ACC112 (cell line): ENCODE measurements around the gene U2AF2.

Experiments used
- H2AFZ ChIP-seq: fragments of 200-600 bp; sonication (generic); one replicate; pipeline ENCODE4 v1.6.0; 2017; ENCODE audit warnings: antibody characterized with exemption, low read length; ENCODE audit not compliant: unreplicated experiment
- H3K27ac ChIP-seq: fragments of 200-600 bp; sonication (generic); 2 replicates; pipeline ENCODE4 v1.5.1; 2014; ENCODE audit warnings: low read depth, mild to moderate bottlenecking, antibody characterized with exemption, low read length, moderate library complexity
- H3K27me3 ChIP-seq: fragments of 200-600 bp; sonication (generic); 2 replicates; pipeline ENCODE4 v1.6.1; 2014; ENCODE audit warnings: mild to moderate bottlenecking, antibody characterized with exemption, low read length, moderate library complexity, mixed read lengths; ENCODE audit not compliant: insufficient read depth
- H3K36me3 ChIP-seq: fragments of 200-600 bp; sonication (generic); 2 replicates; pipeline ENCODE4 v1.6.1; 2016; ENCODE audit warnings: mild to moderate bottlenecking, antibody characterized with exemption, low read length, moderate library complexity, mixed read lengths; ENCODE audit not compliant: insufficient read depth
- H3K4me1 ChIP-seq: fragments of 200-600 bp; sonication (generic); one replicate; pipeline ENCODE4 v1.6.1; 2016; ENCODE audit warnings: low read length, mixed read lengths; ENCODE audit not compliant: insufficient read depth, unreplicated experiment, control insufficient read depth
- H3K4me3 ChIP-seq: fragments of 200-600 bp; sonication (generic); 2 replicates; pipeline ENCODE4 v1.5.1; 2014; ENCODE audit warnings: mild to moderate bottlenecking, low read depth, low read length
- H3K79me2 ChIP-seq: fragments of 200-600 bp; sonication (generic); one replicate; pipeline ENCODE4 v1.6.0; 2016; ENCODE audit warnings: low read length; ENCODE audit not compliant: control insufficient read depth, unreplicated experiment, insufficient read depth

Gene U2AF2

GRCh38 chr19:55635856-55636440 lies 18.9 kb upstream of the U2AF2 start:
- H3K4me1 ChIP-seq, result no peaks in the 10 kb centered on the region
- H3K27ac ChIP-seq, result no peak overlapping the region
- H3K27me3 ChIP-seq, result no peaks in the 10 kb centered on the region
- no peak overlapping the region for H2AFZ ChIP-seq
- peak overlapping the region; percentile 89 for H3K4me3 ChIP-seq
- no peaks in the 10 kb centered on the region for H3K36me3 ChIP-seq
- peaks cover 29% of the 10 kb centered on the region for H3K79me2 ChIP-seq

DNA sequence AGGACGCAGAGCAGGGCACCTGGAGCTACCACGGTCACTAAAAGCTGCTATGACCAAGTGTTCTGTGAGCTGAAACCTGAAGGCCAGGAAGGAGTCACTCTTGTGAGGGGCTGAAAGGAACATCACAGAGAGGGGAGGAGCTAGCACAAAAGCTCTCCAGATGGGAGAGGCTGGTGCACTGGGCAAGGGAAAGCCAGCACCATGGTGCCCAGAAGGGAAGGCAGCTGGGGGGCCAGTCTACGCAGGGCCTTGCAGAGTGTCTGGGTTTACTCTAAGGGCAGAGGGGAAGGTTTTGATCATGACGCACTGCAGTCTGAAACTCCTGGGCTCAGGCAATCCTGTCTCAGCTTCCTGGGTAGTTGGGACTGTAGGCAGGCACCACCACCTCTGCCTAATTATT lies 18.1 kb upstream of the U2AF2 start:
- H3K27ac ChIP-seq, result no peak overlapping the region

GRCh38 chr19:55637534-55637933 lies 17.3 kb upstream of the U2AF2 start:
- Histone ChIP-seq H2AFZ (no peak overlapping the region), H3K4me1 (no peaks in the 10 kb centered on the region), H3K27me3 (no peaks in the 10 kb centered on the region), H3K4me3 (no peak overlapping the region), H3K79me2 (peaks cover 29% of the 10 kb centered on the region), H3K27ac (no peak overlapping the region), H3K36me3 (no peaks in the 10 kb centered on the region)

More for the DNA sequence above, 18.1 kb upstream of the U2AF2 start:
- Histone ChIP-seq H3K4me3 (no peak overlapping the region; the same call in 1 of the 2 replicates), H3K36me3 (no peaks in the 10 kb centered on the region), H3K79me2 (peaks cover 29% of the 10 kb centered on the region), H2AFZ (no peak overlapping the region), H3K4me1 (no peaks in the 10 kb centered on the region), H3K27me3 (no peaks in the 10 kb centered on the region)

- H3K27me3 ChIP-seq, result no peaks in the 10 kb centered on the region
- H2AFZ ChIP-seq, result no peak overlapping the region
- H3K4me1 ChIP-seq, result peaks cover 5% of the 10 kb centered on the region
- H3K36me3 ChIP-seq, result no peaks in the 10 kb centered on the region
- peaks cover 39% of the 10 kb centered on the region for H3K79me2 ChIP-seq
- H3K27ac ChIP-seq, result no peak overlapping the region
- H3K4me3 ChIP-seq, result no peak overlapping the region
Measured at GRCh38 chr19:55638864-55639359, 15.9 kb upstream of the U2AF2 start.

DNA sequence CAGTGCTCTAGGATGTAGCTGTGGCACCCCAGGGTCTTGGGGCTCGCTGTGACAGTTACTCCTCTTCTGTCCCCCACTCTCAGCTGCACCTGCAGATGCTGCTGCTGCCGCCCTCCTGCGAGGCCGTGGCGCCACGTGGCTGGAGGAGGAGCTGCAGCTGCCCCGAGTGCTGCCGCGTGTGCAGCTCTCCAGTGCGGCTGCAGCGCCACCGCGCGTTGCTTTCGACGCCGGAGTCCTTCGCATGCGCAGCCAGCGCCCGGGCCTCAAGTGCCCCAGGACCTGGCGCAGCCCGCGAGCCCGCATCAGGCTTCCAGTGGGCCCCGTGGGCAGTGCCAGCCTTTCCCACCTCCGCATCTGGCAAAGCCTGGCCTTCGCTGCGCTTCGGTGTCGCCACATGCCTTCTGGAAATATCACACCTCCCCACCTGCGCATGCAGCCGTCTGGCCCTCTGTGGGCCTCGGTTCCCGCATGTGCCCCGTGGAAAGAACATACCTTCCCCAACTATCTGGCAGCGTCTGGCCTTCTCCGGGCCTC lies 14.7 kb upstream of the U2AF2 start:
- Histone ChIP-seq H3K36me3 (no peaks in the 10 kb centered on the region; the same call in 1 of the 2 replicates), H3K79me2 (peaks cover 48% of the 10 kb centered on the region), H3K4me1 (peaks cover 5% of the 10 kb centered on the region), H3K4me3 (peak overlapping the region; percentile 96), H2AFZ (no peak overlapping the region), H3K27ac (peak overlapping the region; percentile 86), H3K27me3 (no peaks in the 10 kb centered on the region)

- no peak within 1 kb of the TSS for H2AFZ ChIP-seq
- H3K4me3 ChIP-seq, result peak within 1 kb of the TSS; percentile 96
- peaks cover 47% of the 10 kb centered on the region for H3K79me2 ChIP-seq
- peaks cover 7% of the 10 kb centered on the region for H3K4me1 ChIP-seq
- H3K27ac ChIP-seq, result peak within 1 kb of the TSS; percentile 86
- H3K36me3 ChIP-seq, result no peaks in the 10 kb centered on the region; the same call in 1 of the 2 replicates
- H3K27me3 ChIP-seq, result no peaks in the 10 kb centered on the region
Measured at GRCh38 chr19:55640577-55641425, 14.0 kb upstream of the U2AF2 start, which contains the start of gene ZNF580. TSS of gene ZNF580 (plus strand) at chr19:55641002. CDS start at chr19:55642509, 1,507 bp downstream.

DNA sequence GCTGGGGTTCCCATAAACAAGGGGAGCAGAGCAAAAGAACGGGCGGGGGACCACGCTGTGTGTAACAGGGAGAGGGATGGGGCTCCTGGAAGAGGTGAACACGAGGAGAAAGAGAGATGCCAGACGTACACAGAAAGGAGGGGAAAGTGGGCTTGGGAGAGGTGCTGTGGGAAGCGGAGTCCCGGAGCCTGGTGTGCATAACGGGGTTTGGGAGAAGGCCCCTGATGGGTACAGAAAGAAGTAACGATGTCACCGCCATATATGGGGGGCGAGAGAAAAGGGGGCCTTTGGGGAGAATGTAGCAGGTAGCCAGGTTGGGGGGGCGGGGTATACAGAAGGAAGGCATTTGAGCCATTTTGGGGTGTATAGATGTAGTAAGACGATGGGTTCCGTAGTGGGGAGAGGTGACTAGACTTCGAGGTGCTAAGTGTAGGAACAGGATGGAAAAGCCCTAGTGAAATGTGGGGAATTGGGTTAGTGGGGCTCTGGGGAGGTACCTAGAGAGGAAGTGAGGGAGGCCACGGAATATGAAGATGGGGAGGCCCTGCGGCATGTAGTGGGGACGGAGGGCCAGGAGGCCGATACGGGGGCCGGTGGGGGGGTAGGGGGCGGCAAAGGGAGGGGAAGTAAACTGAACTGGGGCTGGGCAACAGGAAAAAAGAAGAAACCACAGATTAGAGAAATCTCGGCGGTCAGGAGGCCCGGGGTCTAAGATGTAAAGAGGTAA lies 13.2 kb upstream of the U2AF2 start:
- no peaks in the 10 kb centered on the region for H3K27me3 ChIP-seq
- peaks cover 7% of the 10 kb centered on the region for H3K4me1 ChIP-seq
- peak overlapping the region; percentile 96 for H3K4me3 ChIP-seq
- no peak overlapping the region for H2AFZ ChIP-seq
- peak overlapping the region; percentile 86 for H3K27ac ChIP-seq
- H3K79me2 ChIP-seq, result peaks cover 40% of the 10 kb centered on the region
- H3K36me3 ChIP-seq, result no peaks in the 10 kb centered on the region; the same call in 1 of the 2 replicates

GRCh38 chr19:55642153-55643002 lies 12.5 kb upstream of the U2AF2 start:
- Histone ChIP-seq H2AFZ (no peak overlapping the region), H3K79me2 (peaks cover 36% of the 10 kb centered on the region), H3K27me3 (no peaks in the 10 kb centered on the region), H3K4me1 (peaks cover 9% of the 10 kb centered on the region), H3K27ac (peak overlapping the region; percentile 52), H3K4me3 (peak overlapping the region; percentile 96), H3K36me3 (no peaks in the 10 kb centered on the region; the same call in 1 of the 2 replicates)

DNA sequence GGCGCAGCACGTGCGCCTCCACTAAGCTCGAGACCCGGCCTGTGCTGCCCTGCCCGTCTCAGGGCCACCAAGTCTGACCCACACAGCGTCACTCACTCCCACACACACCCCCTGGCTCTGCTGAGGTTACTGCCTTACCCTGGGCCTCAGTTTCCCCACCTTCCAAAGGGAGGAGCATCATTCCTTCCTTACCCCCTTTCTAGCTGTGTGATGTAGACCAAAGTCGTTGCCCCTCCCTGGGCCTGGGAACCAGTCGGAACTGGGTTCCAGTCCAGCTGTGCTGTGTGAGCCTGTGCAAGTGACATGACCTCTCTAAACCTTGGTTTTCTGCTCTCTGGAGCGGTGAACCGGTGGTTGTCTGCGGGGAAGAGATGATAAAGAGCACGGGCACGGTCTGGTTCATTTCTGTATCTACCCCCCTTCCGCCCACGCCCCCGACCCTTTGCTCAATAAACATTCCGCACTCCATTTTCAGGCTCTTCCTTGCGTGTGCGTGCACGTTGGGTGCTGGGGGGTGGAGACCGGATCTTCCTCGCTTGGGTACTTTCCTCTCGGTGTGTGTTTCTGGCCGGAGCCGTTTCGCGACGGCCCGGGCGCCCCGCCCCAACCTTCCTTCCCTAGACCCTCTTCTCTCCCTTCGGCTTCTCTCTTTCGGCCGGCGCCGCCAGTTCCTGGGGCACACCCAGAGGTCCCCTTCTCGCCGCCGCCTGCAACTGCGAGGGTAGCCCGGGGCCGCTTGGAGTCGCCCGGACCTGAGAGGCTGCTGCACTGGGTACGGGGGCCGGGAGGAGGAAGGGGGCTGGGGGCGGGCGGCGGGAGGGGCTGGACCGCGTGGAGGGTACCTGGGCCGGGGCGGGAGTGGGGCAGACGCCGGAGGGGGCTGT lies 11.6 kb upstream of the U2AF2 start, which contains the start of gene ZNF581:
Gene ZNF581 (plus strand): TSS at position 647 of the 884 bp plus-strand sequence. CDS start 923 bp downstream, outside the sequence.
- peaks cover 33% of the 10 kb centered on the region for H3K79me2 ChIP-seq
- peak within 1 kb of the TSS; percentile 29; the same call in 1 of the 2 replicates for H3K27ac ChIP-seq
- no peaks in the 10 kb centered on the region; the same call in 1 of the 2 replicates for H3K36me3 ChIP-seq
- H3K27me3 ChIP-seq, result no peaks in the 10 kb centered on the region
- H3K4me3 ChIP-seq, result peak within 1 kb of the TSS; percentile 96
- H2AFZ ChIP-seq, result no peak within 1 kb of the TSS
- peaks cover 9% of the 10 kb centered on the region for H3K4me1 ChIP-seq
